Glutamatergic neuron (in vitro differentiated cells): Measurements from ENCODE around the gene PSME1. TPM values are rescaled to one million over a fixed set of nuclear protein-coding genes. Genes with fewer than 3 reads are reported as not detected.

Source experiments
- DNase-seq: peaks from one replicate; pipeline ENCODE4 v3.0.0; 2022
- H3K27ac Mint-ChIP-seq: one replicate; pipeline ENCODE4 v1.8.0; 2020; ENCODE audit warnings: mild to moderate bottlenecking, mixed read lengths, inconsistent platforms; ENCODE audit not compliant: unreplicated experiment
- H3K27me3 Mint-ChIP-seq: one replicate; pipeline ENCODE4 v1.8.0; 2020; ENCODE audit warnings: mild to moderate bottlenecking, moderate library complexity, mixed read lengths, inconsistent platforms; ENCODE audit not compliant: unreplicated experiment
- H3K36me3 Mint-ChIP-seq: one replicate; pipeline ENCODE4 v1.8.0; 2020; ENCODE audit warnings: mild to moderate bottlenecking, mixed read lengths, inconsistent platforms; ENCODE audit not compliant: unreplicated experiment
- H3K4me1 Mint-ChIP-seq: one replicate; pipeline ENCODE4 v1.8.0; 2020; ENCODE audit warnings: mild to moderate bottlenecking, low read depth, mixed read lengths, inconsistent platforms; ENCODE audit not compliant: unreplicated experiment
- H3K4me3 Mint-ChIP-seq: one replicate; pipeline ENCODE4 v1.8.0; 2020; ENCODE audit warnings: mild to moderate bottlenecking, mixed read lengths, inconsistent platforms; ENCODE audit not compliant: unreplicated experiment
- H3K9me3 Mint-ChIP-seq: one replicate; pipeline ENCODE4 v1.8.0; 2020; ENCODE audit warnings: mild to moderate bottlenecking, moderate library complexity, mixed read lengths, inconsistent platforms; ENCODE audit not compliant: unreplicated experiment
- CTCF ChIP-seq: fragments of 200-600 bp; sonication (generic); IDR thresholded peaks from one replicate; pipeline ENCODE4 v1.5.0; 2021; ENCODE audit not compliant: partially characterized antibody, unreplicated experiment
- total RNA-seq: library from RNA; stranded (reverse); fragmentation: NEBNext Ultra II Directional; extraction: Animal tissue kit (Norgen Biotek cat#: 25700); gene quantifications from one replicate; pipeline ENCODE4 v1.2.1, GENCODE V29; 2021; ENCODE audit not compliant: unreplicated experiment

PSME1 gene
- total RNA-seq, 1 donor from 2014 or later: 35.7 TPM

GRCh38 chr14:24182110-24182882 lies 46.3 kb downstream of the PSME1 start:
- DNase-seq: no peak
- TF ChIP-seq CTCF: no peak
- peaks cover 7% of the 10 kb centered on the region for H3K9me3 Mint-ChIP-seq
- H3K4me3 Mint-ChIP-seq: no peak overlapping the region
- no peaks in the 10 kb centered on the region for H3K36me3 Mint-ChIP-seq
- H3K27ac Mint-ChIP-seq: no peak overlapping the region
- peaks cover 8% of the 10 kb centered on the region for H3K4me1 Mint-ChIP-seq
- peaks cover 6% of the 10 kb centered on the region for H3K27me3 Mint-ChIP-seq

GRCh38 chr14:24183014-24183481 lies 47.1 kb downstream of the PSME1 start:
- Mint-ChIP-seq H3K27me3 (peaks cover 8% of the 10 kb centered on the region), H3K9me3 (peaks cover 7% of the 10 kb centered on the region), H3K36me3 (no peaks in the 10 kb centered on the region), H3K4me3 (no peak overlapping the region), H3K4me1 (peaks cover 8% of the 10 kb centered on the region), H3K27ac (no peak overlapping the region)
- TF ChIP-seq CTCF: no peak
- DNase-seq: no peak

- Mint-ChIP-seq H3K9me3 (peaks cover 5% of the 10 kb centered on the region), H3K36me3 (no peaks in the 10 kb centered on the region), H3K27me3 (peaks cover 8% of the 10 kb centered on the region), H3K4me3 (no peak overlapping the region), H3K27ac (no peak overlapping the region), H3K4me1 (peaks cover 5% of the 10 kb centered on the region)
- DNase-seq: no peak
- TF ChIP-seq CTCF: no peak
Measured at GRCh38 chr14:24184104-24184970, 48.3 kb downstream of the PSME1 start.

GRCh38 chr14:24185026-24185425 lies 49.0 kb downstream of the PSME1 start:
- peaks cover 8% of the 10 kb centered on the region for H3K27me3 Mint-ChIP-seq

More at GRCh38 chr14:24185026-24185425, 49.0 kb downstream of the PSME1 start:
- no peak for TF ChIP-seq CTCF
- Mint-ChIP-seq H3K27ac (no peak overlapping the region), H3K4me3 (no peak overlapping the region), H3K4me1 (peaks cover 2% of the 10 kb centered on the region), H3K9me3 (peaks cover 4% of the 10 kb centered on the region), H3K36me3 (no peaks in the 10 kb centered on the region)
- DNase-seq: no peak
